K562 (cell line): ENCODE data around the gene DRICH1. TPM values are rescaled to one million over a fixed set of nuclear protein-coding genes. Genes with fewer than 3 reads are reported as not detected.

Experiments used
- ATAC-seq: fragments of 200-7000 bp; cut with Tn5 transposase; 3 replicates; pipeline ENCODE4 v1.9.1; 2020; ENCODE audit warnings: moderate library complexity
- BruUV-seq: library from RNA; stranded (reverse); fragments of 400-500 nt; replicated peaks from 2 replicates; lab custom pipeline; 2021; lab: Mats Ljungman, UMichigan
- CTCF ChIA-PET: fragments of 300-600 bp; formaldehyde crosslinking; extraction: SDS; loops from one replicate; lab custom pipeline; 2021; ENCODE audit warnings: low intra/inter-chr PET ratio; lab: Yijun Ruan, JAX
- POLR2A ChIA-PET: fragments of 300-600, 350-650 bp; sonication (Branson Sonifier 250); formaldehyde crosslinking; extraction: SDS; loops from one replicate; lab custom pipeline; 2021; ENCODE audit warnings: antibody characterized with exemption, inconsistent platforms; lab: Yijun Ruan, JAX
- DNase-seq, 4 experiments: peaks; one replicate each; pipeline versions ENCODE4 v3.0.0 to v3.0.0-alpha.2; 2011 to 2018; ENCODE audit warnings: low spot score in 3 of 4, mixed read lengths in 3 of 4; ENCODE audit errors: extremely low read depth in 1 of 4
- FAIRE-seq: peaks from 2 replicates; lab custom pipeline; 2011; peaks lifted over from hg19 to GRCh38; lab: Jason Lieb, UNC
- H2AFZ ChIP-seq: 2 replicates; pipeline ENCODE4 v1.6.0; 2011; ENCODE audit warnings: low read depth, low read length, control low read depth, inconsistent platforms
- H3K27ac ChIP-seq: fragments of 200-600 bp; 3 replicates; pipeline ENCODE4 v1.8.0; 2011; ENCODE audit warnings: low read depth, mild to moderate bottlenecking, control low read depth, inconsistent platforms, low read length, moderate library complexity, mixed read lengths; ENCODE audit errors: extremely low read depth
- H3K27me3 ChIP-seq, 2 experiments: fragments of 300-600 bp in 1 of 2; 2 replicates in 1 of 2; 3 replicates in 1 of 2; pipeline versions ENCODE4 v1.6.0 to v1.8.0; 2011; ENCODE audit warnings: inconsistent platforms in 2 of 2, low read length in 2 of 2, mild to moderate bottlenecking in 1 of 2, mixed read lengths in 1 of 2, moderate library complexity in 1 of 2; ENCODE audit not compliant: control insufficient read depth in 2 of 2, insufficient read depth in 2 of 2
- H3K36me3 ChIP-seq: fragments of 300-600 bp; 3 replicates; pipeline ENCODE4 v1.8.0; 2011; ENCODE audit warnings: mild to moderate bottlenecking, low read length, inconsistent platforms; ENCODE audit not compliant: control insufficient read depth, insufficient read depth
- H3K4me1 ChIP-seq, 2 experiments: fragments of 200-600 bp in 1 of 2; replicated peaks in 1 of 2; 2 replicates in 1 of 2; 3 replicates in 1 of 2; pipeline versions ENCODE4 v1.5.1 to v1.8.0; 2011; ENCODE audit warnings: inconsistent platforms in 2 of 2, low read length in 2 of 2, mild to moderate bottlenecking in 1 of 2, mixed read lengths in 1 of 2, moderate library complexity in 1 of 2; ENCODE audit not compliant: control insufficient read depth in 2 of 2, insufficient read depth in 2 of 2
- H3K4me2 ChIP-seq: 2 replicates; pipeline ENCODE4 v1.6.1; 2011; ENCODE audit warnings: low read length, control low read depth, inconsistent platforms, mixed read lengths; ENCODE audit not compliant: insufficient read depth
- H3K4me3 ChIP-seq: fragments of 200-600 bp; sonication (generic), shearing (Covaris generic); 2 replicates; pipeline ENCODE4 v1.5.1; 2016; ENCODE audit warnings: control low read depth, inconsistent platforms
- H3K79me2 ChIP-seq: fragments of 200-600 bp; 3 replicates; pipeline ENCODE4 v1.8.0; 2011; ENCODE audit warnings: low read length, inconsistent platforms; ENCODE audit not compliant: control insufficient read depth, insufficient read depth
- H3K9ac ChIP-seq, 2 experiments: 2 replicates each; pipeline versions ENCODE4 v1.6.0 to v1.6.1; 2011; ENCODE audit warnings: low read depth in 2 of 2, low read length in 2 of 2, control low read depth in 1 of 2, inconsistent platforms in 1 of 2, mild to moderate bottlenecking in 1 of 2, mixed read lengths in 1 of 2; ENCODE audit not compliant: insufficient read depth in 1 of 2
- H3K9me1 ChIP-seq: one replicate; pipeline ENCODE4 v1.6.0; 2011; ENCODE audit warnings: inconsistent platforms, mild to moderate bottlenecking, low read length, moderate library complexity; ENCODE audit not compliant: control insufficient read depth, insufficient read depth
- H3K9me3 ChIP-seq: replicated peaks from 2 replicates; pipeline ENCODE4 v1.5.1; 2011; ENCODE audit warnings: low read depth, low read length, inconsistent platforms; ENCODE audit not compliant: control insufficient read depth, insufficient read depth
- H4K20me1 ChIP-seq: replicated peaks from 2 replicates; pipeline ENCODE4 v1.6.1; 2011; ENCODE audit warnings: low read length, inconsistent platforms, mixed read lengths; ENCODE audit not compliant: control insufficient read depth, insufficient read depth
- BCOR ChIP-seq: fragments of 450-650 bp; IDR thresholded peaks from 2 replicates; pipeline ENCODE4 v1.6.1; 2016
- FOXK2 ChIP-seq, 2 experiments: fragments of 450-650 bp; IDR thresholded peaks in 1 of 2; conservative IDR thresholded peaks in 1 of 2; 2 replicates each; pipeline ENCODE4 v1.6.1; 2016; ENCODE audit warnings: low read depth in 2 of 2, mild to moderate bottlenecking in 1 of 2
- GTF2F1 ChIP-seq: IDR thresholded peaks from 2 replicates; pipeline ENCODE4 v1.6.1; 2011; ENCODE audit warnings: low read depth, low read length, improper control_type of control experiment
- HMGN3 ChIP-seq: IDR thresholded peaks from 2 replicates; pipeline ENCODE4 v1.6.1; 2011; ENCODE audit warnings: borderline replicate concordance, low read depth, mild to moderate bottlenecking, mixed read lengths, low read length; ENCODE audit not compliant: insufficient read length; ENCODE audit errors: extremely low read depth
- HSF4 ChIP-seq: fragments of 250-450 bp; sonication (Bioruptor Pico); IDR thresholded peaks from 2 replicates; pipeline ENCODE4 v2.1.2; 2022; ENCODE audit warnings: mild to moderate bottlenecking, moderate library complexity, borderline replicate concordance
- KAT8 ChIP-seq: fragments of 450-650 bp; IDR thresholded peaks from 2 replicates; pipeline ENCODE4 v1.6.1; 2016; ENCODE audit warnings: low read depth, mild to moderate bottlenecking
- RBM34 ChIP-seq: fragments of 200-400 bp; formaldehyde crosslinking; IDR thresholded peaks from 2 replicates; pipeline ENCODE4 v1.6.1; 2018; ENCODE audit warnings: low read length, borderline replicate concordance; ENCODE audit not compliant: insufficient read depth
- SREBF2 ChIP-seq: sonication (generic); formaldehyde crosslinking; IDR thresholded peaks from 2 replicates; pipeline ENCODE4 v1.4.0; 2020; ENCODE audit warnings: mild to moderate bottlenecking, missing genetic modification reagents
- XRCC3 ChIP-seq: fragments of 450-650 bp; IDR thresholded peaks from 2 replicates; pipeline ENCODE4 v1.6.1; 2017; ENCODE audit warnings: mild to moderate bottlenecking, moderate library complexity
- WGBS: fragments of 100-300 bp; shearing (Covaris generic); methylation state at CpG from one replicate; pipeline ENCODE4 v1.1.6; 2016; ENCODE audit warnings: low coverage, mixed read lengths; ENCODE audit not compliant: insufficient coverage; ENCODE audit errors: missing lambda C conversion rate; 5-methylcytosine and 5-hydroxymethylcytosine counted together
- in situ Hi-C: fragments of 300-500 bp; cut with MboI; formaldehyde crosslinking; loops from 4 replicates; pipeline ENCODE4 v1.15.0; 2018; ENCODE audit warnings: inconsistent platforms, mixed read lengths
- intact Hi-C: fragments of 100-400 bp; cut with micrococcal nuclease; formaldehyde crosslinking; loops from 2 replicates; pipeline ENCODE4 v1.14.2; 2022
- polyA plus RNA-seq, 8 experiments: library from polyadenylated mRNA; depleted of rRNA in 4 of 8; stranded (reverse) in 5 of 8; unstranded in 3 of 8; fragments of >200 nt; fragmentation: Nextera tagmentation in 2 of 8; fragmentation: Illumina TruSeq in 1 of 8; extraction: Ambion mirVana in 2 of 8; extraction: Trizol in 1 of 8; gene quantifications; 2 replicates each; pipeline versions ENCODE4 v1.2.1 to v1.2.3, GENCODE V29; 2011 to 2014; ENCODE audit warnings: inconsistent platforms in 1 of 8, missing spikeins in 1 of 8
- total RNA-seq, 7 experiments: library from RNA; depleted of rRNA in 6 of 7; stranded (reverse); fragments of >200 nt in 6 of 7; fragmentation: Illumina TruSeq in 2 of 7; extraction: Trizol in 2 of 7; gene quantifications; 2 replicates each; pipeline versions ENCODE4 v1.2.1 to v1.2.3, GENCODE V29; 2011 to 2021; ENCODE audit warnings: low replicate concordance in 1 of 7
- TF ChIP-seq, protein P1 (sequence below): sonication (generic); formaldehyde crosslinking; IDR thresholded peaks from 2 replicates; pipeline ENCODE4 v1.8.1; 2022; ENCODE audit warnings: missing genetic modification reagents
- TF ChIP-seq, protein P2 (sequence below): sonication (generic); formaldehyde crosslinking; IDR thresholded peaks from 2 replicates; pipeline ENCODE4 v1.8.0; 2023; ENCODE audit warnings: mild to moderate bottlenecking, missing genetic modification reagents

Gene DRICH1
- total and polyA plus RNA-seq, 9 of the 15 experiments (the other 6 are each of a cell fraction or from before 2014, with no cell fraction given), result 0.07 to 0.36 (median 0.14) TPM; not detected in 2

DNA sequence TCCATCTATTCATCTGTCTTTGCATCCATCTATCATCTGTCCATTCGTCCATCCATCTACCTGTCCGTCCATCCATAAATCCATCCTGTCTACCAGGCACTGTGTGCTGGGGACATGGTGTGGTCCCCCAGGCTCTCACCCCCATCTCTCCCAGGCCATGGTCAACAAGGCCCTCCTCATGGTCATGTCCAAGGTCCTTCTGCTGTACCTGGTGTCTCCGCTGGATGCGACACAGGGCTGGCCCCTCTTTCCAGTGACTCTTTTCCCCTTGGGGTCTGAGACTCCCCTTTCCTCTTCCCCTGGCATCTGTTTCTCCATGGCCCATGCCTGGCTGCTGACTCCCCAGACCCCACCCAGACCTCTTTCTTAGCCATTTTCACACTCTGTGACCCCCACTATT is 56.5 kb downstream of the DRICH1 start (continued):
- TF ChIP-seq FOXK2 (conservative IDR thresholded peaks at IDR 0.05 in 1 of 2, IDR thresholded peaks at IDR 0.05 in 1 of 2; ENCODE audit: low read depth in 2 of 2), result no peak
- TF ChIP-seq, protein P1, sequence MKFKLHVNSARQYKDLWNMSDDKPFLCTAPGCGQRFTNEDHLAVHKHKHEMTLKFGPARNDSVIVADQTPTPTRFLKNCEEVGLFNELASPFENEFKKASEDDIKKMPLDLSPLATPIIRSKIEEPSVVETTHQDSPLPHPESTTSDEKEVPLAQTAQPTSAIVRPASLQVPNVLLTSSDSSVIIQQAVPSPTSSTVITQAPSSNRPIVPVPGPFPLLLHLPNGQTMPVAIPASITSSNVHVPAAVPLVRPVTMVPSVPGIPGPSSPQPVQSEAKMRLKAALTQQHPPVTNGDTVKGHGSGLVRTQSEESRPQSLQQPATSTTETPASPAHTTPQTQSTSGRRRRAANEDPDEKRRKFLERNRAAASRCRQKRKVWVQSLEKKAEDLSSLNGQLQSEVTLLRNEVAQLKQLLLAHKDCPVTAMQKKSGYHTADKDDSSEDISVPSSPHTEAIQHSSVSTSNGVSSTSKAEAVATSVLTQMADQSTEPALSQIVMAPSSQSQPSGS (CRISPR knock-in tag), result no peak

GRCh38 chr22:23574877-23575276 is 57.2 kb downstream of the DRICH1 start:
- no TSS peak for BruUV-seq
- Histone ChIP-seq H3K9me3 (no peaks in the 10 kb centered on the region), H3K79me2 (no peaks in the 10 kb centered on the region), H3K4me2 (no peak overlapping the region), H4K20me1 (no peaks in the 10 kb centered on the region), H3K9ac (no peak overlapping the region), H3K4me3 (no peak overlapping the region), H3K27me3 (no peaks in the 10 kb centered on the region)
- CTCF ChIA-PET, result no interaction called here
- DNase-seq, result no peak
- TF ChIP-seq HSF4, result no peak
- no peak for TF ChIP-seq SREBF2 (CRISPR knock-in tag)
- TF ChIP-seq RBM34, result no peak
- TF ChIP-seq KAT8, result no peak
- TF ChIP-seq, protein P2, sequence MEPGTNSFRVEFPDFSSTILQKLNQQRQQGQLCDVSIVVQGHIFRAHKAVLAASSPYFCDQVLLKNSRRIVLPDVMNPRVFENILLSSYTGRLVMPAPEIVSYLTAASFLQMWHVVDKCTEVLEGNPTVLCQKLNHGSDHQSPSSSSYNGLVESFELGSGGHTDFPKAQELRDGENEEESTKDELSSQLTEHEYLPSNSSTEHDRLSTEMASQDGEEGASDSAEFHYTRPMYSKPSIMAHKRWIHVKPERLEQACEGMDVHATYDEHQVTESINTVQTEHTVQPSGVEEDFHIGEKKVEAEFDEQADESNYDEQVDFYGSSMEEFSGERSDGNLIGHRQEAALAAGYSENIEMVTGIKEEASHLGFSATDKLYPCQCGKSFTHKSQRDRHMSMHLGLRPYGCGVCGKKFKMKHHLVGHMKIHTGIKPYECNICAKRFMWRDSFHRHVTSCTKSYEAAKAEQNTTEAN, result no peak
- TF ChIP-seq GTF2F1, result no peak
- TF ChIP-seq HMGN3, result no peak
- no peak for TF ChIP-seq XRCC3
- TF ChIP-seq BCOR, result no peak
- TF ChIP-seq, all 486 proteins: peak for 0
- POLR2A ChIA-PET, result interaction anchor here (0.6 kb wide), 1 partner anchor 64 kb away, joined by 3 read pairs; no protein-coding TSS in a partner anchor
- no peak for FAIRE-seq
- H3K4me1 ChIP-seq, result peaks cover 0 to under 1% of the 10 kb centered on the region in 2 experiments; a peak in 1 of 5 replicates
- no peak overlapping the region for H2AFZ ChIP-seq
- no peak for ATAC-seq
- no peaks in the 10 kb centered on the region for H3K36me3 ChIP-seq
- H3K27ac ChIP-seq, result no peak overlapping the region
- 15% methylated on average over 8 of the region's 8 CpGs for WGBS
- intact Hi-C loops, result no loop called here
- no peaks in the 10 kb centered on the region for H3K9me1 ChIP-seq
- in situ Hi-C loops, result loop anchor here (25.0 kb wide), 2 partner anchors 413 to 613 kb away; no protein-coding TSS in a partner anchor
